Smooth muscle cell of the umbilical artery (primary cell): Measurements from ENCODE around the gene ZEB2. TPM values are rescaled to one million over a fixed set of nuclear protein-coding genes. Genes with fewer than 3 reads are reported as not detected.

Experiments used
- total RNA-seq: library from RNA; depleted of rRNA; stranded (reverse); fragments of >200 nt; gene quantifications from 2 replicates; pipeline ENCODE4 v1.2.3, GENCODE V29; 2014

The ZEB2 gene
- 50.8 and 86.9 TPM in 2 replicates for total RNA-seq

DNA sequence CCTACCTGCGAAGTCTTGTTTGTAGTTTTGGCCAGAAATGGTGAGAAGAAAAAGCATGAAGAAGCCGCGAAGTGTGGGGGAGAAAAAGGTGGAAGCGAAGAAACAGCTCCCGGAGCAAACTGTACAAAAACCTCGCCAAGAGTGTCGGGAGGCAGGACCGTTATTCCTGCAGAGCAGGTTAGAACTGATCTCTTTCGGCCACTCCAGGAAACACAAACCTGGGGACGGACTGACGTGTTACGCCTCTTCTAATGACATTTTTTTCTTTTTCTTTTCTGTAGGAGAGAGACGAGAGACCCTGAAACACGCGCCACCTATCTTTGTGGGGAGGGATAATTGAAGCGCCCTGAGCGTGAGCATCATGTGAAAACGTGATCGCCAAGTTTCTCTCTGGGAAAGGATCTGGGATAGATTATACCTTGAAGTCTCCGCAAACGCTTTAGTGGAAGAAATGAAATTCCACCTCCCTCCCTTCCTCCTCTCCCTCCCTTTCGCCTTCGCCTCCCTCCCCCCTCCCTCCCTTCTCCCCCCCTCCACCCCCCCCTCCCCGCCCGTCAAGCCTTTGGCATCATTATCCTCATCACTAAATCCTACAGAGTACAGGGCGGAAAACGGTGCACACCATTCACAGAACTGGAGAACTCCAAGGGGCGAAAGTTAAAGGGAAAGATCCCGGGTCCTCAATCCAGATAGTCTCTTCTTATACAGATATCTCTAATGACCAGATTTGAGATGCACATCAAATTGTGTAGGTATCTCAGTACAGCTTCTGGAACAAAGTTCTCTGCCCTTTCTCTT is at the start of gene ZEB2:
Gene ZEB2 (minus strand): TSS at position 186 of the 798 bp plus-strand sequence. CDS start 2,769 bp downstream, outside the sequence.

